ENCODE data around the gene GREB1. TPM values are rescaled to one million over a fixed set of nuclear protein-coding genes. Genes with fewer than 3 reads are reported as not detected.

Gene GREB1
- total and polyA plus RNA-seq, 2 experiments from 2014 or later = 12.0 to 35.0 TPM

DNA sequence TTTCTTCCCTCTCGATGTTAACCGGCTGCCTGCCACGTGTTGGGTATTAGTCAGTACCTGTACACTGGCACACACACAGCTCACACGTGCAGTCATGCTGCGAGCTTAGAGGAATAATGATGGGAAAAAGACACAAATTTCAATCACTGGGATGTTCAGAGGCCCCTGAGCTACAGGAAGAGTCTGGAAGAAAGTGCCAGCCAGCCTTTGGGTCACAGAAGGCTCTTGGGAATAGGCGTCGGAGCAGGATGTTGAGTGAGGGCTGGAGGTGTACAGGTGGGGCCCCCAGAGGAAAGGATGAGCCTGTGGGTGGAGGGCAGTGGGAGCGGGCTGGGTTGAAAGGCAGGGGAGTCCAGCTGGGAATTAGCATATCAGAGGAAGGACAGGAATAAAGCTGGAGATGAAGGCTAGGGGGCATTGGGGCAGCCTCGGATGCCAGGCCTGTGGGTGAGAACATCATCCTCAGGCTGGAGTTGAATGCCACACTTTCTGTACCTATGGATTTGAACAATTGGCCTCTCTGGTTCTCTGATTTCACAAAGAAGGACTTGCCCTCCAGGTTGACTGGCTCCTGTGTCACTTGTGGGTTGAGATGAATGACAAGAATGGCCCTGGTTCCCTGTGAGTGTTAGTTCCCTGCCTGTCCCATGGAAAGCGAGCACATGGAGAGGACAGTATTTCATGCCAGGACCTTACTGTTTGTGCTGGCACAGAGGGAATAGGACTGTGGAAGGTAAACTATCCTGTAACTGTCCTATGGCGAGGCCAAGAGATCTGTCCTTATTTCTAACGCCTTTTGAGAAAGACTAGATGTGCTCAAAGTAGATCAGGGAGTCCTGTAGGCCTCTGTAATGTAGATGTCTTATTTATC is 40.6 kb downstream of the GREB1 start (continued):
- TF ChIP-seq, protein P1, sequence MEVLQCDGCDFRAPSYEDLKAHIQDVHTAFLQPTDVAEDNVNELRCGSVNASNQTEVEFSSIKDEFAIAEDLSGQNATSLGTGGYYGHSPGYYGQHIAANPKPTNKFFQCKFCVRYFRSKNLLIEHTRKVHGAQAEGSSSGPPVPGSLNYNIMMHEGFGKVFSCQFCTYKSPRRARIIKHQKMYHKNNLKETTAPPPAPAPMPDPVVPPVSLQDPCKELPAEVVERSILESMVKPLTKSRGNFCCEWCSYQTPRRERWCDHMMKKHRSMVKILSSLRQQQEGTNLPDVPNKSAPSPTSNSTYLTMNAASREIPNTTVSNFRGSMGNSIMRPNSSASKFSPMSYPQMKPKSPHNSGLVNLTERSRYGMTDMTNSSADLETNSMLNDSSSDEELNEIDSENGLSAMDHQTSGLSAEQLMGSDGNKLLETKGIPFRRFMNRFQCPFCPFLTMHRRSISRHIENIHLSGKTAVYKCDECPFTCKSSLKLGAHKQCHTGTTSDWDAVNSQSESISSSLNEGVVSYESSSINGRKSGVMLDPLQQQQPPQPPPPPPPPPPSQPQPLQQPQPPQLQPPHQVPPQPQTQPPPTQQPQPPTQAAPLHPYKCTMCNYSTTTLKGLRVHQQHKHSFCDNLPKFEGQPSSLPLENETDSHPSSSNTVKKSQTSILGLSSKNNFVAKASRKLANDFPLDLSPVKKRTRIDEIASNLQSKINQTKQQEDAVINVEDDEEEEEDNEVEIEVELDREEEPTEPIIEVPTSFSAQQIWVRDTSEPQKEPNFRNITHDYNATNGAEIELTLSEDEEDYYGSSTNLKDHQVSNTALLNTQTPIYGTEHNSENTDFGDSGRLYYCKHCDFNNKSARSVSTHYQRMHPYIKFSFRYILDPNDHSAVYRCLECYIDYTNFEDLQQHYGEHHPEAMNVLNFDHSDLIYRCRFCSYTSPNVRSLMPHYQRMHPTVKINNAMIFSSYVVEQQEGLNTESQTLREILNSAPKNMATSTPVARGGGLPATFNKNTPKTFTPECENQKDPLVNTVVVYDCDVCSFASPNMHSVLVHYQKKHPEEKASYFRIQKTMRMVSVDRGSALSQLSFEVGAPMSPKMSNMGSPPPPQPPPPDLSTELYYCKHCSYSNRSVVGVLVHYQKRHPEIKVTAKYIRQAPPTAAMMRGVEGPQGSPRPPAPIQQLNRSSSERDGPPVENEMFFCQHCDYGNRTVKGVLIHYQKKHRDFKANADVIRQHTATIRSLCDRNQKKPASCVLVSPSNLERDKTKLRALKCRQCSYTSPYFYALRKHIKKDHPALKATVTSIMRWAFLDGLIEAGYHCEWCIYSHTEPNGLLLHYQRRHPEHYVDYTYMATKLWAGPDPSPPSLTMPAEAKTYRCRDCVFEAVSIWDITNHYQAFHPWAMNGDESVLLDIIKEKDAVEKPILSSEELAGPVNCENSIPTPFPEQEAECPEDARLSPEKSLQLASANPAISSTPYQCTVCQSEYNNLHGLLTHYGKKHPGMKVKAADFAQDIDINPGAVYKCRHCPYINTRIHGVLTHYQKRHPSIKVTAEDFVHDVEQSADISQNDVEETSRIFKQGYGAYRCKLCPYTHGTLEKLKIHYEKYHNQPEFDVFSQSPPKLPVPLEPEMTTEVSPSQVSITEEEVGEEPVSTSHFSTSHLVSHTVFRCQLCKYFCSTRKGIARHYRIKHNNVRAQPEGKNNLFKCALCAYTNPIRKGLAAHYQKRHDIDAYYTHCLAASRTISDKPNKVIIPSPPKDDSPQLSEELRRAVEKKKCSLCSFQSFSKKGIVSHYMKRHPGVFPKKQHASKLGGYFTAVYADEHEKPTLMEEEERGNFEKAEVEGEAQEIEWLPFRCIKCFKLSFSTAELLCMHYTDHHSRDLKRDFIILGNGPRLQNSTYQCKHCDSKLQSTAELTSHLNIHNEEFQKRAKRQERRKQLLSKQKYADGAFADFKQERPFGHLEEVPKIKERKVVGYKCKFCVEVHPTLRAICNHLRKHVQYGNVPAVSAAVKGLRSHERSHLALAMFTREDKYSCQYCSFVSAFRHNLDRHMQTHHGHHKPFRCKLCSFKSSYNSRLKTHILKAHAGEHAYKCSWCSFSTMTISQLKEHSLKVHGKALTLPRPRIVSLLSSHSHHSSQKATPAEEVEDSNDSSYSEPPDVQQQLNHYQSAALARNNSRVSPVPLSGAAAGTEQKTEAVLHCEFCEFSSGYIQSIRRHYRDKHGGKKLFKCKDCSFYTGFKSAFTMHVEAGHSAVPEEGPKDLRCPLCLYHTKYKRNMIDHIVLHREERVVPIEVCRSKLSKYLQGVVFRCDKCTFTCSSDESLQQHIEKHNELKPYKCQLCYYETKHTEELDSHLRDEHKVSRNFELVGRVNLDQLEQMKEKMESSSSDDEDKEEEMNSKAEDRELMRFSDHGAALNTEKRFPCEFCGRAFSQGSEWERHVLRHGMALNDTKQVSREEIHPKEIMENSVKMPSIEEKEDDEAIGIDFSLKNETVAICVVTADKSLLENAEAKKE (CRISPR knock-in tag; IDR thresholded peaks at IDR 0.05) = no peak
- TF ChIP-seq, protein P2, sequence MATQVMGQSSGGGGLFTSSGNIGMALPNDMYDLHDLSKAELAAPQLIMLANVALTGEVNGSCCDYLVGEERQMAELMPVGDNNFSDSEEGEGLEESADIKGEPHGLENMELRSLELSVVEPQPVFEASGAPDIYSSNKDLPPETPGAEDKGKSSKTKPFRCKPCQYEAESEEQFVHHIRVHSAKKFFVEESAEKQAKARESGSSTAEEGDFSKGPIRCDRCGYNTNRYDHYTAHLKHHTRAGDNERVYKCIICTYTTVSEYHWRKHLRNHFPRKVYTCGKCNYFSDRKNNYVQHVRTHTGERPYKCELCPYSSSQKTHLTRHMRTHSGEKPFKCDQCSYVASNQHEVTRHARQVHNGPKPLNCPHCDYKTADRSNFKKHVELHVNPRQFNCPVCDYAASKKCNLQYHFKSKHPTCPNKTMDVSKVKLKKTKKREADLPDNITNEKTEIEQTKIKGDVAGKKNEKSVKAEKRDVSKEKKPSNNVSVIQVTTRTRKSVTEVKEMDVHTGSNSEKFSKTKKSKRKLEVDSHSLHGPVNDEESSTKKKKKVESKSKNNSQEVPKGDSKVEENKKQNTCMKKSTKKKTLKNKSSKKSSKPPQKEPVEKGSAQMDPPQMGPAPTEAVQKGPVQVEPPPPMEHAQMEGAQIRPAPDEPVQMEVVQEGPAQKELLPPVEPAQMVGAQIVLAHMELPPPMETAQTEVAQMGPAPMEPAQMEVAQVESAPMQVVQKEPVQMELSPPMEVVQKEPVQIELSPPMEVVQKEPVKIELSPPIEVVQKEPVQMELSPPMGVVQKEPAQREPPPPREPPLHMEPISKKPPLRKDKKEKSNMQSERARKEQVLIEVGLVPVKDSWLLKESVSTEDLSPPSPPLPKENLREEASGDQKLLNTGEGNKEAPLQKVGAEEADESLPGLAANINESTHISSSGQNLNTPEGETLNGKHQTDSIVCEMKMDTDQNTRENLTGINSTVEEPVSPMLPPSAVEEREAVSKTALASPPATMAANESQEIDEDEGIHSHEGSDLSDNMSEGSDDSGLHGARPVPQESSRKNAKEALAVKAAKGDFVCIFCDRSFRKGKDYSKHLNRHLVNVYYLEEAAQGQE (IDR thresholded peaks at IDR 0.05; ENCODE audit: unreplicated experiment) = no peak

DNA sequence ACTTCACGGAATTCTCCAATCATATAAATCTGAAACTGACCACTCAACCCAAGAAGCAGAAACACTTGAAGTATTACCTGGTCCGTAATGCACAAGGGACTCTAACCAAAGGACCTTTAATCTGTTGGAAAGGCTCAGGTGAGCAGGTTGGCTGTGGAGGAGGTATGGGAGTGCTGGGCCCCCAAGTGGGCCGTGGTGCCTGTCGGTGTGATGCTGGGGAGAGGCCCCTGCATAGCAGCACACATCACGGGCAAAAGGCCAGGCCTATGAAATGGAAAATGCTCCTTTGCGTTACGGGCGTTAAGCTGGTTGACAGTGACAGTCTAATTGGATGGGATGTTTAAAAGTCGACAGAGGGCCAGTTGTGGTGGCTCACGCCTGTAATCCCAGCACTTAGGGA is 42.6 kb downstream of the GREB1 start:
- H3K4me1 Mint-ChIP-seq = peaks cover 45% of the 10 kb centered on the region
- Histone ChIP-seq H2AFZ (no peak overlapping the region), H3K9me2 (ENCODE audit: insufficient read depth) (no peaks in the 10 kb centered on the region), H3F3A (replicated peaks; ENCODE audit: low read depth) (no peaks in the 10 kb centered on the region), H3K4me2 (no peak overlapping the region), H3K27ac (ENCODE audit: low read depth) (no peak overlapping the region), H3K27me3 (ENCODE audit: insufficient read depth) (no peaks in the 10 kb centered on the region), H3K4me3 (no peak overlapping the region), H3K36me3 (ENCODE audit: insufficient read depth) (peaks cover 5% of the 10 kb centered on the region; the same call in 1 of the 2 replicates), H4K20me1 (replicated peaks; ENCODE audit: insufficient read depth) (no peaks in the 10 kb centered on the region; the same call in 1 of the 2 replicates), H3K4me1 (ENCODE audit: insufficient read depth) (peaks cover 16% of the 10 kb centered on the region), H3K79me2 (replicated peaks; ENCODE audit: insufficient read depth) (no peaks in the 10 kb centered on the region)
- H3K36me3 Mint-ChIP-seq (ENCODE audit: low read depth) = peaks cover 37% of the 10 kb centered on the region
- ATAC-seq (no peak), DNase-seq (ENCODE audit: low spot score) (no peak)
- no peak overlapping the region for H3K4me3 Mint-ChIP-seq
- H3K9me3 Mint-ChIP-seq = no peaks in the 10 kb centered on the region
- H3K27me3 Mint-ChIP-seq (ENCODE audit: insufficient read depth, low read depth, poor library complexity) = peaks cover 5% of the 10 kb centered on the region
- no peak overlapping the region for H3K27ac Mint-ChIP-seq
- no peak for TF ChIP-seq POLR2AphosphoS5 (IDR thresholded peaks at IDR 0.05; ENCODE audit: low read depth)
- TF ChIP-seq CREB1 (CRISPR knock-in tag; IDR thresholded peaks at IDR 0.05; ENCODE audit: low read depth) = no peak
- TF ChIP-seq NANOG (IDR thresholded peaks at IDR 0.05; ENCODE audit: borderline replicate concordance) = no peak
- TF ChIP-seq, protein P3, sequence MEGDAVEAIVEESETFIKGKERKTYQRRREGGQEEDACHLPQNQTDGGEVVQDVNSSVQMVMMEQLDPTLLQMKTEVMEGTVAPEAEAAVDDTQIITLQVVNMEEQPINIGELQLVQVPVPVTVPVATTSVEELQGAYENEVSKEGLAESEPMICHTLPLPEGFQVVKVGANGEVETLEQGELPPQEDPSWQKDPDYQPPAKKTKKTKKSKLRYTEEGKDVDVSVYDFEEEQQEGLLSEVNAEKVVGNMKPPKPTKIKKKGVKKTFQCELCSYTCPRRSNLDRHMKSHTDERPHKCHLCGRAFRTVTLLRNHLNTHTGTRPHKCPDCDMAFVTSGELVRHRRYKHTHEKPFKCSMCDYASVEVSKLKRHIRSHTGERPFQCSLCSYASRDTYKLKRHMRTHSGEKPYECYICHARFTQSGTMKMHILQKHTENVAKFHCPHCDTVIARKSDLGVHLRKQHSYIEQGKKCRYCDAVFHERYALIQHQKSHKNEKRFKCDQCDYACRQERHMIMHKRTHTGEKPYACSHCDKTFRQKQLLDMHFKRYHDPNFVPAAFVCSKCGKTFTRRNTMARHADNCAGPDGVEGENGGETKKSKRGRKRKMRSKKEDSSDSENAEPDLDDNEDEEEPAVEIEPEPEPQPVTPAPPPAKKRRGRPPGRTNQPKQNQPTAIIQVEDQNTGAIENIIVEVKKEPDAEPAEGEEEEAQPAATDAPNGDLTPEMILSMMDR (conservative IDR thresholded peaks at IDR 0.05; ENCODE audit: low read depth in 2 of 2) = no peak
- TF ChIP-seq STAT1 (IDR thresholded peaks at IDR 0.05; ENCODE audit: unreplicated experiment) = no peak
- TF ChIP-seq, protein P2 (IDR thresholded peaks at IDR 0.05; ENCODE audit: unreplicated experiment) = no peak
- no peak for TF ChIP-seq ZNF331 (CRISPR knock-in tag; IDR thresholded peaks at IDR 0.05; ENCODE audit: low read depth)
